T-helper 1 cell treated with Interleukin-12 subunit alpha and Interleukin-12 subunit beta and Interleukin-4 antibody, amounts not matched to agents 30 μg/mL and 1 μg/mL, for 36 hours (primary cell): Measurements from ENCODE around the gene ADAMTS6.
"Not testable (repeated sequence)": the region's sequence is repeated elsewhere in the genome, so short reads cannot be mapped to it uniquely, and the experiment has no call there.

Source experiments
- H3K27ac Mint-ChIP-seq: one replicate; pipeline ENCODE4 v1.8.0; 2021; ENCODE audit warnings: mild to moderate bottlenecking, mixed read lengths
- H3K27me3 Mint-ChIP-seq: one replicate; pipeline ENCODE4 v1.8.0; 2021; ENCODE audit warnings: low read depth, mixed read lengths
- H3K36me3 Mint-ChIP-seq: one replicate; pipeline ENCODE4 v1.8.0; 2021; ENCODE audit warnings: low read depth, mixed read lengths
- H3K4me1 Mint-ChIP-seq: one replicate; pipeline ENCODE4 v1.8.0; 2021; ENCODE audit warnings: low read depth, mixed read lengths
- H3K4me3 Mint-ChIP-seq: one replicate; pipeline ENCODE4 v1.8.0; 2021; ENCODE audit warnings: mild to moderate bottlenecking, moderate library complexity, mixed read lengths
- H3K9me3 Mint-ChIP-seq: one replicate; pipeline ENCODE4 v1.8.0; 2021; ENCODE audit warnings: mixed read lengths

The ADAMTS6 gene

GRCh38 chr5:65441800-65442199, 39.9 kb downstream of the ADAMTS6 start:
- Mint-ChIP-seq H3K36me3 (no peaks in the 10 kb centered on the region), H3K4me3 (no peak overlapping the region), H3K27me3 (no peaks in the 10 kb centered on the region), H3K4me1 (no peaks in the 10 kb centered on the region), H3K9me3 (no peaks in the 10 kb centered on the region), H3K27ac (no peak overlapping the region)

GRCh38 chr5:65440456-65440855, 41.3 kb downstream of the ADAMTS6 start:
- no peaks in the 10 kb centered on the region for H3K36me3 Mint-ChIP-seq
- no peak overlapping the region for H3K4me3 Mint-ChIP-seq
- H3K27ac Mint-ChIP-seq: no peak overlapping the region
- H3K9me3 Mint-ChIP-seq: no peaks in the 10 kb centered on the region
- no peaks in the 10 kb centered on the region for H3K27me3 Mint-ChIP-seq
- no peaks in the 10 kb centered on the region for H3K4me1 Mint-ChIP-seq

DNA sequence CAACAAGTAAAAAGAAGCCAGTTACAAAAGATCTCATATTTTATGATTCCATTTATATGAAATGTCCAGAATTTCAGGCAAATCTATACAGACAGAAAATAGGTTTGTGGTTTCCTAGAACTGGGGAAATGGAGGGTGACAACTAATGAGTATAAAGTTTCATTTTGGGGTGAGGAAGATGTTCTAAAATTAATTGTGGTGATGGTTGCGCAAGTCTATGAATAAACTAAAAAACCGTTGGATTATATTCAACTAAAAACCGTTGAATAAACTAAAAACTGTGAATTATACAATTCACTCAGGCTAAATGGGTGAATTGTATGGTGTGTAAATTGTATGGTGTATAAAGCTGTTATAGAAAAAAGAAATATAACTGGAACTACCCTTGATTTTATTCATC, 47.6 kb downstream of the ADAMTS6 start:
- Mint-ChIP-seq H3K27ac (no peak overlapping the region), H3K9me3 (no peaks in the 10 kb centered on the region), H3K4me3 (no peak overlapping the region), H3K36me3 (no peaks in the 10 kb centered on the region), H3K4me1 (no peaks in the 10 kb centered on the region), H3K27me3 (no peaks in the 10 kb centered on the region)

DNA sequence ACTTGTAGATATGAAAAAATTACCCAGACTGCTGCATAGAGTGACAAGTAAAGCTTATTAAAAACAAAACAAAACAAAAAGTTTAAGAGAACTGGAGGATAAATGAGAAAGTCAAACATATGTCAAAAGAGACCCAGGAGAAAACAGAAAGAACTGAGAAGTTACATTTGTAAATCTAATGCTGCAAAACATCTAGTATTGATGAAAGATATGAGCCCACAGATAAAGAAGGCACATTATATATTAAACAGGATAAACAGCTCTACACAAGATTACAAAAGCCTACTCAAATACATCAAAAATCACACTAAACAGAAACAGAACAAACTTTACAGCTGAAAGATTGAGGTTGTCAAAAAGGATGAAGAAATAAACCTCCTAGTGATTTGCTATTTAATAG, 55.1 kb downstream of the ADAMTS6 start:
- no peaks in the 10 kb centered on the region for H3K36me3 Mint-ChIP-seq
- no peak overlapping the region for H3K27ac Mint-ChIP-seq
- no peak overlapping the region for H3K4me3 Mint-ChIP-seq
- no peaks in the 10 kb centered on the region for H3K9me3 Mint-ChIP-seq
- peaks cover 4% of the 10 kb centered on the region for H3K27me3 Mint-ChIP-seq
- no peaks in the 10 kb centered on the region for H3K4me1 Mint-ChIP-seq

DNA sequence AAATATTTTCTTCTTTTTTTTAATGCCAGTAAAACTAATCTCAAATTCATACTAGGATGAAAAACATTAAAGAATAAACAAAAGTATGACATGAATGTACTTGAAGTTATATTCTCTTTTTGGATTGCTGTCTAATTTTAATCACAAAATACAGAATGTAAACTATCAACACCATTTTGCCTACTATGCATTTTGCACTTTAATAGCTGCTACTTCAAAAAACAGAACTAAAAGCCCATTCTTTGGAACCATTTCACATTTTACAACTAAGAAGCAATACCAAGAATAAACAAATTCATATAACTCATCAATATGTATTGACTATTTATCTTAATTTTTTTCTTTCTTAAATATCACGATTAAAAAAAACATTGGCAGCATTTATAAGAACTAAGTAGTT, 58.1 kb downstream of the ADAMTS6 start:
- Mint-ChIP-seq H3K27me3 (peaks cover 4% of the 10 kb centered on the region), H3K9me3 (no peaks in the 10 kb centered on the region), H3K27ac (no peak overlapping the region)

DNA sequence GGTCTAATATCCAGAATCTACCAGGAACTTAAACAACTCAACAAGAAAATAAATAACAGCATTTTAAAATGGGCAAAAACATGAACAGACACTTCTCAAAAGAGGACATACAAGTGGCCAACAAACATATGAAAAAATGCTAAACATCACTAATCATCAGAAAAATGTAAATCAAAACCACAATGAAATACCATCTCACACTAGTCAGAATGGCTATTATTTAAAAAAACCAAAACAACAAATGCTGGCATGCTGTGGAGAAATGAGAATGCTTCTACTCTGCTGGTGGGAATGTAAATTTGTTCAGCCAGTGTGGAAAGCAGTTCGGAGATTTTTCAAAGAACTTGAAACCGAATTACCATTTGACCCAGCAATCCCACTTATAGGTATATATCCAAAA, 63.1 kb downstream of the ADAMTS6 start:
- Mint-ChIP-seq H3K9me3 (no peaks in the 10 kb centered on the region), H3K27me3 (no peaks in the 10 kb centered on the region), H3K27ac (no peak overlapping the region), H3K4me3 (no peak overlapping the region), H3K36me3 (no peaks in the 10 kb centered on the region), H3K4me1 (no peaks in the 10 kb centered on the region)

More for the DNA sequence above, 58.1 kb downstream of the ADAMTS6 start:
- Mint-ChIP-seq H3K4me3 (no peak overlapping the region), H3K36me3 (no peaks in the 10 kb centered on the region), H3K4me1 (no peaks in the 10 kb centered on the region)

- Mint-ChIP-seq H3K4me1 (no peaks in the 10 kb centered on the region), H3K9me3 (no peaks in the 10 kb centered on the region), H3K36me3 (no peaks in the 10 kb centered on the region), H3K27me3 (no peaks in the 10 kb centered on the region), H3K27ac (no peak overlapping the region), H3K4me3 (no peak overlapping the region)
Measured at GRCh38 chr5:65413822-65414221, 67.9 kb downstream of the ADAMTS6 start.

DNA sequence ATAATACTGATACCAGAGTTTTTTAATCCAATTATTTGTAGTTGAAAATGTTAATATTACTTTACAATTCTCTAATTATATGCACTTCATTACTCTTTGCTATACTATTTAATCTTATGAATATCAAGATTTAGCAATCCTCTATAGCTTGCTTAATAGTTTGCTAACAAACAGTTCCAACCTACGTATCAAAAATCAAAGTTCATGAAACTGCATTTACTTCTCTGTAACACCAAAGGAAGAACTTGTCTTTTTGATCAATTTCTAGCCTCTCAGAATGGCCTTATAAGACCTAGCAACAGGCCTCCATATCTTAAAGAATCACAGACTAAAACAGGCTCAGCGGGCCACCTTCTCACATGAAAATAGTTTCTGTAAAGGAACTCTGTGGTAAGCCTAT, 68.9 kb downstream of the ADAMTS6 start:
- Mint-ChIP-seq H3K9me3 (no peaks in the 10 kb centered on the region), H3K36me3 (no peaks in the 10 kb centered on the region), H3K27me3 (no peaks in the 10 kb centered on the region), H3K4me1 (no peaks in the 10 kb centered on the region), H3K4me3 (no peak overlapping the region), H3K27ac (no peak overlapping the region)

DNA sequence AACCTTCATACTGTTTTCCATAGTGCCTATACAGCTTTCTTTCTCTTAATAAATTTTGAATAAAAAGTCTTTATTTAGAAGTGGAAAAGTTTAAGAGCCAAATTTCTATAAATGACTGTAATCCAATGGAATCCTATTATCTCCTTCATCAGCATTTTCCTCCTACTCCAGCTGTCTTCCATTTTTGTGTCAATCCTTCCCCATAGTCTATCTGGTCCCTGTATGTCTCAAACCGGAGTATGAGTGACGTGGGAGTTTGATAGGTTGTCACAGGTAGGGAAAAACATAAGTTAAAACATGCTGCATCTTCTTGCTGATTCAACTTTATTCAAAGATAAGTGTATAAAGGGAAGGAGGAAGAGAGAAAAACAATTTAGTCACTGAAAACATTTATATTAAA, 70.4 kb downstream of the ADAMTS6 start:
- H3K27me3 Mint-ChIP-seq: no peaks in the 10 kb centered on the region
- no peak overlapping the region for H3K4me3 Mint-ChIP-seq
- H3K9me3 Mint-ChIP-seq: no peaks in the 10 kb centered on the region
- no peak overlapping the region for H3K27ac Mint-ChIP-seq
- no peaks in the 10 kb centered on the region for H3K4me1 Mint-ChIP-seq
- H3K36me3 Mint-ChIP-seq: no peaks in the 10 kb centered on the region

- Mint-ChIP-seq H3K27ac (no peak overlapping the region), H3K36me3 (no peaks in the 10 kb centered on the region), H3K27me3 (peaks cover 7% of the 10 kb centered on the region), H3K4me1 (no peaks in the 10 kb centered on the region), H3K9me3 (no peaks in the 10 kb centered on the region), H3K4me3 (no peak overlapping the region)
Measured at GRCh38 chr5:65395526-65396155, 86.1 kb downstream of the ADAMTS6 start.

- H3K4me3 Mint-ChIP-seq: no peak overlapping the region
- H3K27me3 Mint-ChIP-seq: peaks cover 7% of the 10 kb centered on the region
- no peaks in the 10 kb centered on the region for H3K36me3 Mint-ChIP-seq
- H3K9me3 Mint-ChIP-seq: no peaks in the 10 kb centered on the region
- no peaks in the 10 kb centered on the region for H3K4me1 Mint-ChIP-seq
- no peak overlapping the region for H3K27ac Mint-ChIP-seq
Measured at GRCh38 chr5:65394087-65394486, 87.6 kb downstream of the ADAMTS6 start.

DNA sequence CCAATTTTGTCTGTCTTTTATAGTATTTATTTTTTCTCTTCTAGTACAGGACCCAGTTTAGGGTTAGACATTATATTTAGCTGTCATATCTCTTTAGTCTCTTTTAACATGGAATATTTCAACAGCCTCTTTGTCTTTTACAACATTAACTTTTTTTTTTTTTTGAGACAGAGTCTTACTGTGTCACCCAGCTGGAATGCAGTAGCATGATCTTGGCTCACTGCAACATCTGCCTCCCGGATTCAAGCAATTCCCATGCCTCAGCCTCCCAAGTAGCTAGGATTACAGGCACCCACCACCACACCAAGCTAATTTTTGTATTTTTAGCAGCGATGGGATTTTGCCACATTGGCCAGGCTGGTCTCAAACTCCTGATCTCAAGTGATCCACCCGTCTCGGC, 90.1 kb downstream of the ADAMTS6 start:
- Mint-ChIP-seq H3K27ac (no peak overlapping the region), H3K4me3 (no peak overlapping the region), H3K36me3 (no peaks in the 10 kb centered on the region), H3K27me3 (peaks cover 7% of the 10 kb centered on the region), H3K4me1 (no peaks in the 10 kb centered on the region), H3K9me3 (no peaks in the 10 kb centered on the region)

- Mint-ChIP-seq H3K4me3 (no peak overlapping the region), H3K27me3 (peaks cover 3% of the 10 kb centered on the region), H3K9me3 (no peaks in the 10 kb centered on the region), H3K27ac (no peak overlapping the region), H3K36me3 (no peaks in the 10 kb centered on the region), H3K4me1 (no peaks in the 10 kb centered on the region)
Measured at GRCh38 chr5:65390208-65390607, 91.5 kb downstream of the ADAMTS6 start.

GRCh38 chr5:65383859-65384258, 97.9 kb downstream of the ADAMTS6 start:
- Mint-ChIP-seq H3K27ac (no peak overlapping the region), H3K36me3 (no peaks in the 10 kb centered on the region), H3K27me3 (no peaks in the 10 kb centered on the region), H3K4me1 (no peaks in the 10 kb centered on the region), H3K4me3 (no peak overlapping the region), H3K9me3 (no peaks in the 10 kb centered on the region)

- no peak overlapping the region for H3K4me3 Mint-ChIP-seq
- no peaks in the 10 kb centered on the region for H3K36me3 Mint-ChIP-seq
- H3K4me1 Mint-ChIP-seq: no peaks in the 10 kb centered on the region
- no peaks in the 10 kb centered on the region for H3K9me3 Mint-ChIP-seq
- H3K27me3 Mint-ChIP-seq: no peaks in the 10 kb centered on the region
- no peak overlapping the region for H3K27ac Mint-ChIP-seq
Measured at GRCh38 chr5:65382582-65382981, 99.1 kb downstream of the ADAMTS6 start.

GRCh38 chr5:65370505-65370904, 111.2 kb downstream of the ADAMTS6 start:
- not testable (repeated sequence) for H3K27me3 Mint-ChIP-seq, H3K36me3 Mint-ChIP-seq, H3K27ac Mint-ChIP-seq, H3K4me3 Mint-ChIP-seq, H3K4me1 Mint-ChIP-seq, H3K9me3 Mint-ChIP-seq
